ENCODE measurements around the gene DHRS4. TPM values are rescaled to one million over a fixed set of nuclear protein-coding genes. Genes with fewer than 3 reads are reported as not detected.

DHRS4 gene
- total and polyA plus RNA-seq, 2 of the 13 experiments (the other 11 are each of a cell fraction or from before 2014, with no cell fraction given) = 23.9 to 45.1 TPM

DNA sequence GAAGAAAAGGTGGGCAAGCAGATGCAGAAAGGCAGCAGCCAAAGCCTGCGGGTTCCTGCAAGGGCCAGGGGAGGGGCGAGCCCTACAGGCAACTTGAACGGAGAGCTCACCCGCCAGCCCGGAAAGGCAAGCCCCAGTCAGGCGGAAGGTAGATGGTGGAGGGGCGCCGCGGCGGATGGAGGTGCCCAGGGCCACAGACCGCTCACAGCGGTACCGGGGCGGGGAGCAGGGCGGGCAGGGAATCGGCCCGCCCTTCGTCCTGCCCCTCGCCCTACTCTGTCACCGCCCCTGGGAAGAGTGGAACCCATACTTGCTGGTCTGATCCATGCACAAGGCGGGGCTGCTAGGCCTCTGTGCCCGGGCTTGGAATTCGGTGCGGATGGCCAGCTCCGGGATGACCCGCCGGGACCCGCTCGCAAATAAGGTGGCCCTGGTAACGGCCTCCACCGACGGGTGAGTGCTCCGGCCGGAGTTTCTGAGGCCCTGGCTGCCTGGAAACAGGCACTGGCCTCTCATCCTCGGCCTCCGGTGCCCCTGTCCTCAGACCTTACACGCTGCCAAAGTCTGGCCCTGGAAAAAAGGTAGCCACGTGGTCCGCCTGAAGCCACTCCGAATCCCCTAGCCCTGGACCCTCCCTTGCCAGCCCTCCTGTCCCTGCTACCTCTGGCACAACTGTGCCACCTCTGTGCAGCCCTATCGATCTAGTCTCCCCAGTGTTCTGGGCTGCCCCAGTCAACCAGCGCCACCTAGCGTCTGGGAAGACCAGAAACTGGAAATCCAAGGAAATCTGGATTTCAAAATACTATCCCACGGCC, at the start of gene DHRS4 (continued):
- peak; percentile 99 for TF ChIP-seq ZNF44 (CRISPR knock-in tag; IDR thresholded peaks at IDR 0.05)
- TF ChIP-seq REXO4 (CRISPR knock-in tag; IDR thresholded peaks at IDR 0.05; ENCODE audit: borderline replicate concordance) = no peak; the same call in 1 of the 2 replicates
- TF ChIP-seq ZNF687 (CRISPR knock-in tag; IDR thresholded peaks at IDR 0.05) = peak; percentile 98
- peak; percentile 76 for TF ChIP-seq THRA (CRISPR knock-in tag; IDR thresholded peaks at IDR 0.05; ENCODE audit: borderline replicate concordance)
- TF ChIP-seq TBP (CRISPR knock-in tag; IDR thresholded peaks at IDR 0.05) = peak; percentile 80; the same call in 1 of the 2 replicates
- TF ChIP-seq PAF1 (CRISPR knock-in tag; IDR thresholded peaks at IDR 0.05) = peak; percentile 53; the same call in 1 of the 2 replicates
- TF ChIP-seq NFE2 (CRISPR knock-in tag; IDR thresholded peaks at IDR 0.05) = no peak
- TF ChIP-seq BCL6 (CRISPR knock-in tag; IDR thresholded peaks at IDR 0.05) = peak; percentile 24
- 0 out of 2 replicates have a peak, but pooled peaks have one; percentile 53 for TF ChIP-seq CHD4 (IDR thresholded peaks at IDR 0.05; ENCODE audit: borderline replicate concordance, low read length)
- peak; percentile 84; the same call in 1 of the 2 replicates for TF ChIP-seq ZBED4 (CRISPR knock-in tag; IDR thresholded peaks at IDR 0.05; ENCODE audit: borderline replicate concordance)
- peak; percentile 99 for TF ChIP-seq ZNF235 (CRISPR knock-in tag; IDR thresholded peaks at IDR 0.05; ENCODE audit: borderline replicate concordance)
- TF ChIP-seq MBD4 (IDR thresholded peaks at IDR 0.05; ENCODE audit: borderline replicate concordance, low read length) = no peak
- peak; percentile 92; the same call in 1 of the 2 replicates for TF ChIP-seq ZFP1 (CRISPR knock-in tag; IDR thresholded peaks at IDR 0.05)
- peak; percentile 86; the same call in 1 of the 2 replicates for TF ChIP-seq ZNF660 (CRISPR knock-in tag; IDR thresholded peaks at IDR 0.05; ENCODE audit: borderline replicate concordance, low read depth)
- TF ChIP-seq CEBPG (CRISPR knock-in tag; IDR thresholded peaks at IDR 0.05) = peak; percentile 82
- TF ChIP-seq CEBPZ (IDR thresholded peaks at IDR 0.05; ENCODE audit: low read length) = no peak
